Measurements from ENCODE around the gene MIPEP.

MIPEP gene

GRCh38 chr13:23739596-23739995, 149.6 kb downstream of the MIPEP start:
- no peaks in the 10 kb centered on the region for H3K27me3 ChIP-seq (ENCODE audit: control insufficient read depth in 1 of 2, insufficient read depth in 2 of 2, low read length in 2 of 2)
- H3K27ac ChIP-seq (ENCODE audit: low read depth, low read length) = no peak overlapping the region
- H3K9ac ChIP-seq (ENCODE audit: low read length) = no peak overlapping the region
- no peaks in the 10 kb centered on the region for H3K4me1 ChIP-seq (ENCODE audit: insufficient read depth, low read length)
- no peak overlapping the region for H3K4me3 ChIP-seq (ENCODE audit: low read depth in 1 of 2, low read length in 2 of 2)
- no peaks in the 10 kb centered on the region for H3K36me3 ChIP-seq (ENCODE audit: insufficient read depth, low read length)
- H3K9me3 ChIP-seq (ENCODE audit: low read length) = no peaks in the 10 kb centered on the region

- no peaks in the 10 kb centered on the region for H3K27me3 ChIP-seq (ENCODE audit: control insufficient read depth in 1 of 2, insufficient read depth in 2 of 2, low read length in 2 of 2)
- H3K36me3 ChIP-seq (ENCODE audit: insufficient read depth, low read length) = no peaks in the 10 kb centered on the region
- H3K27ac ChIP-seq (ENCODE audit: low read depth, low read length) = no peak overlapping the region
- H3K4me3 ChIP-seq (ENCODE audit: low read depth in 1 of 2, low read length in 2 of 2) = no peak overlapping the region
- H3K9ac ChIP-seq (ENCODE audit: low read length) = no peak overlapping the region
- no peaks in the 10 kb centered on the region for H3K4me1 ChIP-seq (ENCODE audit: insufficient read depth, low read length)
- H3K9me3 ChIP-seq (ENCODE audit: low read length) = no peaks in the 10 kb centered on the region
These were observed 152.7 kb downstream of the MIPEP start for GRCh38 chr13:23736541-23736940.

- no peaks in the 10 kb centered on the region for H3K4me1 ChIP-seq (ENCODE audit: insufficient read depth, low read length)
- no peaks in the 10 kb centered on the region for H3K36me3 ChIP-seq (ENCODE audit: insufficient read depth, low read length)
- H3K27me3 ChIP-seq (ENCODE audit: control insufficient read depth in 1 of 2, insufficient read depth in 2 of 2, low read length in 2 of 2) = no peaks in the 10 kb centered on the region
- H3K4me3 ChIP-seq (ENCODE audit: low read depth in 1 of 2, low read length in 2 of 2) = no peak overlapping the region
- H3K9ac ChIP-seq (ENCODE audit: low read length) = no peak overlapping the region
- H3K9me3 ChIP-seq (ENCODE audit: low read length) = no peaks in the 10 kb centered on the region
- no peak overlapping the region for H3K27ac ChIP-seq (ENCODE audit: low read depth, low read length)
These were observed 153.9 kb downstream of the MIPEP start for GRCh38 chr13:23735329-23735728.

- H3K4me3 ChIP-seq (ENCODE audit: low read depth in 1 of 2, low read length in 2 of 2) = no peak overlapping the region
- H3K4me1 ChIP-seq (ENCODE audit: insufficient read depth, low read length) = no peaks in the 10 kb centered on the region
- peaks cover 13% of the 10 kb centered on the region for H3K36me3 ChIP-seq (ENCODE audit: insufficient read depth, low read length)
- H3K27ac ChIP-seq (ENCODE audit: low read depth, low read length) = no peak overlapping the region
- no peaks in the 10 kb centered on the region for H3K9me3 ChIP-seq (ENCODE audit: low read length)
- no peaks in the 10 kb centered on the region for H3K27me3 ChIP-seq (ENCODE audit: control insufficient read depth in 1 of 2, insufficient read depth in 2 of 2, low read length in 2 of 2)
- no peak overlapping the region for H3K9ac ChIP-seq (ENCODE audit: low read length)
These were observed 157.5 kb downstream of the MIPEP start for GRCh38 chr13:23731709-23732108.

DNA sequence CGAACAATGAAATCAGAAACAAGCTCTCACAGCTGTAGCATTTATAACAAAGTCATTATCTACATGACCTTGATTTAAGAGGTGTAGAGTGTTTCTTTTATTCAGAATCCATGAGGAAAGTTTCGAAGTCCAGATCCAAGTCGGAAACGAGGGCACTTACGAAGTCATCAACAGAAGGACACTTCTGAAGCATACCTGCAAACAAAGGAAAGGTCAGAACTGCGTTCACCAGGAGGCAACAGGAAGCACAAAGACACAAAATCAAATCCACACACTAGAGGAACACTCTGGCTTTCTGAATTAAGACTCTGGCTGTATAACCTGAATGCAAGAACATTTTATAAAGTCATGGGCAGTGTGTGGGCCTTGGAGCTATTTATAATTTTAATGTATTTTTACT, 158.9 kb downstream of the MIPEP start:
- Histone ChIP-seq H3K4me1 (ENCODE audit: insufficient read depth, low read length) (no peaks in the 10 kb centered on the region), H3K4me3 (ENCODE audit: low read depth in 1 of 2, low read length in 2 of 2) (no peak overlapping the region)

DNA sequence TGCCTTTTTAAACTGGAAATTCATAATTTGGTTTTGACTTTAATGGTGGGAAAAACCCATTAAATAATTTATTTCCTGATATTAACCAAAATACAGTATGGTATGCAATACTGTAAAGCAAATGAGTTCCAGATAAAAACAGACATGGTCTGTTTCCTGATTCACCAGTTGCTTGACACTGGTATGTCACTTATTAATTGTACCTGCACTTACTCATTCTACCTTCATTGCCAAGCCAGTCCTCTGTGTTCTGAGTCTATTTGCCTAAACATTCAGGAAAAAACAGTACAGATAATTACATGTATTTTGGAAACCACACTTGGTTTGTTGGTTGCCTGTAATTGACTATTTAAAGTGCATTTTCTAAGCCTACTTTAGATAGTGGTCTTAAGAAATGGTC, 159.7 kb downstream of the MIPEP start:
- Histone ChIP-seq H3K4me3 (ENCODE audit: low read depth in 1 of 2, low read length in 2 of 2) (no peak overlapping the region), H3K27ac (ENCODE audit: low read depth, low read length) (no peak overlapping the region), H3K4me1 (ENCODE audit: insufficient read depth, low read length) (no peaks in the 10 kb centered on the region), H3K27me3 (ENCODE audit: control insufficient read depth in 1 of 2, insufficient read depth in 2 of 2, low read length in 2 of 2) (no peaks in the 10 kb centered on the region), H3K9me3 (ENCODE audit: low read length) (no peaks in the 10 kb centered on the region), H3K9ac (ENCODE audit: low read length) (no peak overlapping the region), H3K36me3 (ENCODE audit: insufficient read depth, low read length) (peaks cover 13% of the 10 kb centered on the region)

More for the DNA sequence above, 158.9 kb downstream of the MIPEP start:
- Histone ChIP-seq H3K36me3 (ENCODE audit: insufficient read depth, low read length) (peaks cover 13% of the 10 kb centered on the region), H3K27ac (ENCODE audit: low read depth, low read length) (no peak overlapping the region), H3K9ac (ENCODE audit: low read length) (no peak overlapping the region), H3K27me3 (ENCODE audit: control insufficient read depth in 1 of 2, insufficient read depth in 2 of 2, low read length in 2 of 2) (no peaks in the 10 kb centered on the region), H3K9me3 (ENCODE audit: low read length) (no peaks in the 10 kb centered on the region)

DNA sequence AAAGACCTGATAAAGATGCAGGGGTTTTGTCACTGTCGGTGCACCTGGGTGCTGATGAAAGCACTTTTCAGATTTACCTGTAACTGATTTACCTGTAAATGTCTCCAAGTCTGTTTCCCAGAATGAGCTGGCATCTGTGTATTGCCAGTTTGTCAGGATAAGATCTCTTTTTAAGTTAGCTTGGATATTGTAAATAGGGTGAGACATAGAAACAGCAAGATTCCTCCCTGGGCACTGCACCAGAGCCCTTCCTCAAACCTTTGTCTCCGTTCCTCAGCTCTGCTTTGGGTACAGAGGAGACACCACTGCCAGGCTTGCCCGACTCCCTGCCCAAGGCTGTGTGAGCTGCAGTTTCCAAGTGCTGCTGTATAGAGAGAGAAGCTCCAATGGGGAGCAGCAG, 160.4 kb downstream of the MIPEP start:
- no peaks in the 10 kb centered on the region for H3K9me3 ChIP-seq (ENCODE audit: low read length)
- H3K4me1 ChIP-seq (ENCODE audit: insufficient read depth, low read length) = no peaks in the 10 kb centered on the region
- no peak overlapping the region for H3K27ac ChIP-seq (ENCODE audit: low read depth, low read length)

DNA sequence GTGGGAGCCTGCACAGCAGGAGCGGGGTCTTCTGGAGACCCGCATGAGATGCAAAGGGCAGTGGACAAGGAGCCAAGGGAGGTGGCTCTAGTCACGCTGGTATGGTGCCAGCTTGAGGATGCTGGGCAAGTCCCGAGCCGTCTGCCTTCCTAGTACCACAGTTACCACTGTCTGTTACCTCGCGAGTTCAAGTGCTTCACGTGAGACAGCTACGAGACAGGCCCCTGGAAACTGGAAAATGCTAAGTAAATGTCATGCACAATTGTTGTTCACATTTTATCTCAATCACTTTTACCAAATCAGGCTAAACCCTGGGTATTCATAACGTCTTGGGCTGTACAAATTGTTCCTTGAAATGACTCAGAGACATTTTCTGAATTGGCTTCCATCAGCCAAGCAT, 163.3 kb downstream of the MIPEP start:
- Histone ChIP-seq H3K4me3 (ENCODE audit: low read depth in 1 of 2, low read length in 2 of 2) (no peak overlapping the region), H3K27me3 (ENCODE audit: control insufficient read depth in 1 of 2, insufficient read depth in 2 of 2, low read length in 2 of 2) (no peaks in the 10 kb centered on the region), H3K4me1 (ENCODE audit: insufficient read depth, low read length) (no peaks in the 10 kb centered on the region), H3K27ac (ENCODE audit: low read depth, low read length) (no peak overlapping the region), H3K36me3 (ENCODE audit: insufficient read depth, low read length) (peaks cover 13% of the 10 kb centered on the region), H3K9me3 (ENCODE audit: low read length) (no peaks in the 10 kb centered on the region), H3K9ac (ENCODE audit: low read length) (no peak overlapping the region)

More for the DNA sequence above, 160.4 kb downstream of the MIPEP start:
- Histone ChIP-seq H3K36me3 (ENCODE audit: insufficient read depth, low read length) (peaks cover 13% of the 10 kb centered on the region), H3K9ac (ENCODE audit: low read length) (no peak overlapping the region), H3K27me3 (ENCODE audit: control insufficient read depth in 1 of 2, insufficient read depth in 2 of 2, low read length in 2 of 2) (no peaks in the 10 kb centered on the region), H3K4me3 (ENCODE audit: low read depth in 1 of 2, low read length in 2 of 2) (no peak overlapping the region)

GRCh38 chr13:23724196-23724970, 164.8 kb downstream of the MIPEP start:
- H3K9ac ChIP-seq (ENCODE audit: low read length) = no peak overlapping the region
- no peak overlapping the region for H3K4me3 ChIP-seq (ENCODE audit: low read depth in 1 of 2, low read length in 2 of 2)
- no peaks in the 10 kb centered on the region for H3K4me1 ChIP-seq (ENCODE audit: insufficient read depth, low read length)
- no peaks in the 10 kb centered on the region for H3K27me3 ChIP-seq (ENCODE audit: control insufficient read depth in 1 of 2, insufficient read depth in 2 of 2, low read length in 2 of 2)
- H3K9me3 ChIP-seq (ENCODE audit: low read length) = no peaks in the 10 kb centered on the region
- peaks cover 10% of the 10 kb centered on the region for H3K36me3 ChIP-seq (ENCODE audit: insufficient read depth, low read length)
- H3K27ac ChIP-seq (ENCODE audit: low read depth, low read length) = no peak overlapping the region

GRCh38 chr13:23723471-23723870, 165.7 kb downstream of the MIPEP start:
- Histone ChIP-seq H3K4me1 (ENCODE audit: insufficient read depth, low read length) (no peaks in the 10 kb centered on the region), H3K36me3 (ENCODE audit: insufficient read depth, low read length) (peaks cover under 1% of the 10 kb centered on the region), H3K27ac (ENCODE audit: low read depth, low read length) (no peak overlapping the region), H3K4me3 (ENCODE audit: low read depth in 1 of 2, low read length in 2 of 2) (no peak overlapping the region), H3K9ac (ENCODE audit: low read length) (no peak overlapping the region), H3K9me3 (ENCODE audit: low read length) (no peaks in the 10 kb centered on the region), H3K27me3 (ENCODE audit: control insufficient read depth in 1 of 2, insufficient read depth in 2 of 2, low read length in 2 of 2) (no peaks in the 10 kb centered on the region)

GRCh38 chr13:23722726-23723453, 166.3 kb downstream of the MIPEP start:
- no peaks in the 10 kb centered on the region for H3K27me3 ChIP-seq (ENCODE audit: control insufficient read depth in 1 of 2, insufficient read depth in 2 of 2, low read length in 2 of 2)
- no peaks in the 10 kb centered on the region for H3K36me3 ChIP-seq (ENCODE audit: insufficient read depth, low read length)
- H3K27ac ChIP-seq (ENCODE audit: low read depth, low read length) = no peak overlapping the region
- no peaks in the 10 kb centered on the region for H3K4me1 ChIP-seq (ENCODE audit: insufficient read depth, low read length)
- no peak overlapping the region for H3K4me3 ChIP-seq (ENCODE audit: low read depth in 1 of 2, low read length in 2 of 2)
- H3K9ac ChIP-seq (ENCODE audit: low read length) = no peak overlapping the region
- no peaks in the 10 kb centered on the region for H3K9me3 ChIP-seq (ENCODE audit: low read length)

Measured in muscle layer of colon (tissue), 2 donors.